H1 (cell line): ENCODE data around the gene KIN. TPM values are rescaled to one million over a fixed set of nuclear protein-coding genes. Genes with fewer than 3 reads are reported as not detected.
A peak's percentile ranks its signal among the peaks of the same experiment; 100 is the strongest.

ENCODE experiments used
- CTCF ChIA-PET: fragments of 300-600 bp; sonication (Branson Sonifier 250); formaldehyde crosslinking; loops from one replicate; lab custom pipeline; 2021; ENCODE audit not compliant: partially characterized antibody; lab: Charles Lee
- POLR2A ChIA-PET: fragments of 300-600 bp; sonication (Branson Sonifier 250); formaldehyde crosslinking; loops from one replicate; lab custom pipeline; 2021; ENCODE audit warnings: inconsistent platforms; ENCODE audit not compliant: partially characterized antibody; lab: Charles Lee
- DNase-seq, 2 experiments: peaks; one replicate each; pipeline versions ENCODE4 v3.0.0 to v3.0.0-alpha.2; 2010 to 2022; ENCODE audit warnings: low spot score in 2 of 2, low read depth in 1 of 2, mixed read lengths in 1 of 2
- FAIRE-seq: peaks from 2 replicates; lab custom pipeline; 2011; peaks lifted over from hg19 to GRCh38; lab: Jason Lieb, UNC
- H2AFZ ChIP-seq: 2 replicates; pipeline ENCODE4 v1.8.1; 2012; ENCODE audit warnings: low read length, inconsistent platforms
- H2AK5ac ChIP-seq: 2 replicates; pipeline ENCODE4 v1.6.1; 2013; ENCODE audit warnings: low read depth, low read length
- H2BK120ac ChIP-seq: replicated peaks from 2 replicates; pipeline ENCODE3; 2013; ENCODE audit warnings: low read depth, low read length, inconsistent platforms
- H2BK12ac ChIP-seq: 2 replicates; pipeline ENCODE4 v1.6.1; 2013; ENCODE audit warnings: low read depth, low read length
- H2BK15ac ChIP-seq: 2 replicates; pipeline ENCODE4 v1.6.1; 2013; ENCODE audit warnings: low read length
- H2BK20ac ChIP-seq: 2 replicates; pipeline ENCODE4 v1.6.1; 2013; ENCODE audit warnings: low read length
- H2BK5ac ChIP-seq: 2 replicates; pipeline ENCODE4 v1.6.1; 2013; ENCODE audit warnings: low read depth, low read length
- H3K14ac ChIP-seq: 2 replicates; pipeline ENCODE4 v1.6.1; 2013; ENCODE audit warnings: inconsistent platforms; ENCODE audit not compliant: insufficient read length
- H3K18ac ChIP-seq: 2 replicates; pipeline ENCODE4 v1.6.1; 2013; ENCODE audit warnings: low read length; ENCODE audit errors: extremely low read depth
- H3K23ac ChIP-seq: 2 replicates; pipeline ENCODE4 v1.6.1; 2013; ENCODE audit warnings: inconsistent platforms; ENCODE audit not compliant: insufficient read length
- H3K23me2 ChIP-seq: 2 replicates; pipeline ENCODE4 v1.6.1; 2013; ENCODE audit warnings: low read depth, low read length
- H3K27ac ChIP-seq: 2 replicates; pipeline ENCODE4 v1.6.1; 2011; ENCODE audit warnings: low read depth, low read length, inconsistent platforms
- H3K27me3 ChIP-seq, 4 experiments: replicated peaks in 1 of 4; 1 replicate in 1 of 4; 2 replicates in 3 of 4; pipeline versions ENCODE4 v1.6.1 to v1.8.1; 2011 to 2013; ENCODE audit warnings: low read length in 3 of 4, mild to moderate bottlenecking in 3 of 4, inconsistent platforms in 2 of 4, mixed read lengths in 2 of 4, moderate library complexity in 1 of 4; ENCODE audit not compliant: control insufficient read depth in 3 of 4, insufficient read depth in 3 of 4; ENCODE audit errors: extremely low read depth in 1 of 4
- H3K36me3 ChIP-seq, 4 experiments: 2 replicates each; pipeline versions ENCODE4 v1.6.1 to v1.8.1; 2011 to 2013; ENCODE audit warnings: mild to moderate bottlenecking in 4 of 4, low read length in 3 of 4, moderate library complexity in 2 of 4, control low read depth in 1 of 4, inconsistent platforms in 1 of 4; ENCODE audit not compliant: insufficient read depth in 4 of 4, control insufficient read depth in 2 of 4
- H3K4ac ChIP-seq: replicated peaks from 2 replicates; pipeline ENCODE3; 2013; ENCODE audit warnings: low read length, low read depth, mixed read lengths, inconsistent platforms; ENCODE audit not compliant: insufficient read length
- H3K4me1 ChIP-seq, 4 experiments: replicated peaks in 1 of 4; 1 replicate in 1 of 4; 2 replicates in 3 of 4; pipeline versions ENCODE4 v1.6.1 to v1.8.1; 2011 to 2013; ENCODE audit warnings: low read length in 3 of 4, inconsistent platforms in 2 of 4, mixed read lengths in 1 of 4; ENCODE audit not compliant: insufficient read depth in 4 of 4, control insufficient read depth in 3 of 4
- H3K4me2 ChIP-seq, 2 experiments: 2 replicates each; pipeline versions ENCODE4 v1.6.1 to v1.8.1; 2011 to 2013; ENCODE audit warnings: low read depth in 2 of 2, low read length in 2 of 2, control low read depth in 1 of 2, inconsistent platforms in 1 of 2, mild to moderate bottlenecking in 1 of 2; ENCODE audit not compliant: insufficient read depth in 1 of 2
- H3K4me3 ChIP-seq, 4 experiments: fragments of 200-600, 300-600 bp in 1 of 4; sonication (generic), shearing (Covaris generic), sonication (Bioruptor Twin) in 1 of 4; 2 replicates each; pipeline versions ENCODE4 v1.5.1 to v1.8.1; 2011 to 2016; ENCODE audit warnings: low read length in 4 of 4, low read depth in 3 of 4, control low read depth in 2 of 4, inconsistent platforms in 2 of 4, mild to moderate bottlenecking in 2 of 4, mixed read lengths in 1 of 4, moderate library complexity in 1 of 4; ENCODE audit not compliant: insufficient read depth in 2 of 4; ENCODE audit errors: extremely low read depth in 1 of 4
- H3K56ac ChIP-seq: replicated peaks from 2 replicates; pipeline ENCODE3; 2013; ENCODE audit warnings: low read depth, mild to moderate bottlenecking, mixed read lengths, low read length, inconsistent platforms; ENCODE audit not compliant: insufficient read length
- H3K79me1 ChIP-seq: 2 replicates; pipeline ENCODE4 v1.6.1; 2013; ENCODE audit warnings: low read depth, low read length, control low read depth
- H3K79me2 ChIP-seq, 2 experiments: 2 replicates each; pipeline versions ENCODE4 v1.6.1 to v1.8.1; 2012 to 2013; ENCODE audit warnings: low read length in 2 of 2, mild to moderate bottlenecking in 2 of 2, inconsistent platforms in 1 of 2; ENCODE audit not compliant: insufficient read depth in 2 of 2, control insufficient read depth in 1 of 2
- H3K9ac ChIP-seq, 4 experiments: replicated peaks in 1 of 4; 1 replicate in 1 of 4; 2 replicates in 3 of 4; pipeline versions ENCODE4 v1.6.1 to v1.8.1; 2011 to 2013; ENCODE audit warnings: low read depth in 3 of 4, low read length in 3 of 4, control low read depth in 2 of 4, mild to moderate bottlenecking in 2 of 4, moderate library complexity in 2 of 4, inconsistent platforms in 1 of 4; ENCODE audit errors: extremely low read depth in 1 of 4
- H3K9me3 ChIP-seq, 2 experiments: 2 replicates each; pipeline versions ENCODE4 v1.6.1 to v1.8.1; 2012 to 2013; ENCODE audit warnings: mild to moderate bottlenecking in 2 of 2, moderate library complexity in 2 of 2, control low read depth in 1 of 2, inconsistent platforms in 1 of 2, low read depth in 1 of 2, low read length in 1 of 2, mixed read lengths in 1 of 2; ENCODE audit not compliant: insufficient read depth in 2 of 2
- H4K20me1 ChIP-seq, 2 experiments: replicated peaks in 1 of 2; 2 replicates each; pipeline versions ENCODE3 to v1.8.1; 2011 to 2013; ENCODE audit warnings: inconsistent platforms in 2 of 2, low read length in 2 of 2, mild to moderate bottlenecking in 1 of 2; ENCODE audit not compliant: insufficient read depth in 2 of 2, control insufficient read depth in 1 of 2
- H4K5ac ChIP-seq: 2 replicates; pipeline ENCODE4 v1.6.1; 2013; ENCODE audit warnings: low read length, low read depth, mixed read lengths, inconsistent platforms; ENCODE audit not compliant: insufficient read length
- H4K8ac ChIP-seq: 2 replicates; pipeline ENCODE4 v1.8.0; 2013; ENCODE audit warnings: mild to moderate bottlenecking, moderate library complexity, low read length, inconsistent platforms; ENCODE audit not compliant: insufficient read depth; ENCODE audit errors: extremely low read depth
- H4K91ac ChIP-seq: replicated peaks from 2 replicates; pipeline ENCODE3; 2013; ENCODE audit warnings: low read length, mixed read lengths, inconsistent platforms; ENCODE audit not compliant: insufficient read length
- CHD1 ChIP-seq: IDR thresholded peaks from 2 replicates; pipeline ENCODE4 v1.6.1; 2012; ENCODE audit warnings: low read depth, low read length, improper control_type of control experiment
- SIX5 ChIP-seq: IDR thresholded peaks from 2 replicates; pipeline ENCODE4 v1.6.1; 2011; ENCODE audit warnings: mild to moderate bottlenecking, low read depth, low read length
- WGBS, 2 experiments: shearing (Covaris generic) in 1 of 2; methylation state at CpG; one replicate each; pipeline versions ENCODE4 v1.1.6 to v1.1.7; 2013 to 2015; ENCODE audit warnings: low lambda C conversion rate in 2 of 2, mixed read lengths in 2 of 2, inconsistent platforms in 1 of 2, low coverage in 1 of 2, missing lambda C conversion rate in 1 of 2; ENCODE audit not compliant: insufficient replicate concordance in 2 of 2, insufficient coverage in 1 of 2, insufficient read length in 1 of 2; ENCODE audit errors: extremely low coverage in 1 of 2, missing lambda C conversion rate in 1 of 2; 5-methylcytosine and 5-hydroxymethylcytosine counted together
- polyA plus RNA-seq, 7 experiments: library from polyadenylated mRNA; depleted of rRNA in 3 of 7; stranded (reverse) in 5 of 7; unstranded in 2 of 7; fragments of >200 nt in 5 of 7; fragments of 200-250 nt in 2 of 7; gene quantifications; 1 replicate in 5 of 7; 2 replicates in 1 of 7; 4 replicates in 1 of 7; pipeline versions ENCODE4 v1.2.1 to v1.2.3, GENCODE V29; 2011 to 2013; ENCODE audit warnings: missing spikeins in 2 of 7, mixed read lengths in 2 of 7
- total RNA-seq: library from RNA; stranded (reverse); fragmentation: NEBNext Ultra II Directional; extraction: Animal tissue kit (Norgen Biotek cat#: 25700); gene quantifications from 2 replicates; pipeline ENCODE4 v1.2.1, GENCODE V29; 2021
- TF ChIP-seq, protein P1 (sequence below): IDR thresholded peaks from 2 replicates; pipeline ENCODE4 v1.6.1; 2012; ENCODE audit warnings: inconsistent platforms

Gene KIN
- total and polyA plus RNA-seq, 2 of the 8 experiments (the other 6 are each of a cell fraction or from before 2014, with no cell fraction given) = 3.7 to 16.5 TPM

DNA sequence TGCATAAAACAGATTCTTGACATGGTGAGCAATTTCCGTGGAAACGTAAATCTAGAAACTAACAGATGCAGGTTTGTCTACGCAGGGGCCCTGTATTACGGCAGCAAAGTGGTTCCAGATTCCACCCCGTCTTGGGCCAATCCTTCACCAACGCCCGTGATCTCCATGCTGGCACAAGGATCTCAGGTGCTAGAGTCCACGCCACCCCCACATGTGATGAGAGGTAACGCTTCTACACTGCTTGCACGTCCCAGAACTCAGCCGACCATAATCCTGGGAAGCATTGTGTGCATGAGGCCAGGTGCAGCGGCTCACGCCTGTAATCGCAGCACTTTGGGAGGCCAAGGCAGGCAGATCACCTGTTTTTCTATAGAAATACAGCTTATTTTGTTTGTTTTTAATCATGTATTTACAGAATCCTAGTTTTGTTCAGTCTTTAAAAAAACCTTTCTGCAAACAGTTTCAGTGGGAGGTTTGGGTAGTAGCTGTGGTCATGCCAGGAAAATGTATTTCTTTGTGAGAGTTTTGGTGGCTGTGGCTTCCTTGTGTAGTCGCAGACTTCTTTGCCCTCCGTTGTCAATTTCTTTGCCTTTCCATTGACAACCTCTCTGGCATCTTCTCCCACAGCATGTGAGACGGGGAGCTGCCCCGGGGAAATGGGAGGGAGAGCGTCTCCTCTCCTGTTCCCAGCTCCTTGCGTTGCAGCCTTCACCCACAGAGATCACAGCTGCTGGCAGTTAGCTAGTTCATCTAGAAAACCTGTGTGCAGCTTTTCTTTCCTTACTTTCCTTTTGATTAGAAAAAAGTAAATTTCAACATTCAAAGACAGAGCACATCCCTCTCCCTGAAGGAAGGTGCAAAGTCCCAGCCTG is 49.0 kb downstream of the KIN start:
- Histone ChIP-seq H4K5ac (no peak overlapping the region), H2BK5ac (no peak overlapping the region), H3K18ac (no peak overlapping the region), H2AK5ac (no peak overlapping the region), H2BK12ac (no peak overlapping the region), H3K9me3 (no peaks in the 10 kb centered on the region), H3K23me2 (no peaks in the 10 kb centered on the region), H4K20me1 (no peaks in the 10 kb centered on the region), H3K27ac (no peak overlapping the region), H3K79me1 (no peaks in the 10 kb centered on the region), H3K9ac (no peak overlapping the region), H4K8ac (no peak overlapping the region), H3K4me1 (no peaks in the 10 kb centered on the region), H3K4me3 (no peak overlapping the region), H3K4ac (no peak overlapping the region), H3K23ac (no peak overlapping the region), H4K91ac (no peak overlapping the region), H2BK15ac (no peak overlapping the region), H2BK120ac (no peak overlapping the region), H3K79me2 (no peaks in the 10 kb centered on the region), H3K14ac (no peak overlapping the region), H2BK20ac (no peak overlapping the region), H3K27me3 (no peaks in the 10 kb centered on the region), H3K4me2 (no peak overlapping the region), H3K56ac (no peak overlapping the region), H2AFZ (peak overlapping the region; percentile 82; the same call in 1 of the 2 replicates), H3K36me3 (no peaks in the 10 kb centered on the region)
- no peak for FAIRE-seq
- no peak for DNase-seq
- 88% methylated on average over 20 of the region's 20 CpGs; no CpG with 5 or more reads in 1 of the 2 experiments for WGBS, 2 experiments
- ChIA-PET CTCF (interaction anchor here (0.7 to 2.1 kb wide), 6 partner anchors 12 to 215 kb away, joined by 3 to 10 read pairs (median 4); no protein-coding TSS in a partner anchor), POLR2A (interaction anchor here (1.2 to 1.6 kb wide), 2 partner anchors 11 to 79 kb away, joined by 3 to 5 read pairs; partner anchors contain the start of gene TAF3)
- no peak for TF ChIP-seq SIX5
- TF ChIP-seq, protein P1, sequence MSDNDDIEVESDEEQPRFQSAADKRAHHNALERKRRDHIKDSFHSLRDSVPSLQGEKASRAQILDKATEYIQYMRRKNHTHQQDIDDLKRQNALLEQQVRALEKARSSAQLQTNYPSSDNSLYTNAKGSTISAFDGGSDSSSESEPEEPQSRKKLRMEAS = no peak
- TF ChIP-seq CHD1 = no peak
